Gastroesophageal sphincter (tissue), 4 donors: ENCODE data around the gene MMP20. TPM values are rescaled to one million over a fixed set of nuclear protein-coding genes. Genes with fewer than 3 reads are reported as not detected.
"Not testable (repeated sequence)": the region's sequence is repeated elsewhere in the genome, so short reads cannot be mapped to it uniquely, and the experiment has no call there.

Source experiments
- ATAC-seq: fragments of 150-250 bp; one replicate; pipeline ENCODE4 v1.9.1; 2016; ENCODE audit warnings: mild to moderate bottlenecking, moderate library complexity
- H3K27ac ChIP-seq, 4 donors: fragments of 200-600 bp; sonication (generic) in 3 of 4; 1 replicate in 3 of 4; 2 replicates in 1 of 4; pipeline ENCODE4 v1.5.1; 2016 to 2019
- H3K27me3 ChIP-seq: fragments of 200-600 bp; sonication (generic); one replicate; pipeline ENCODE4 v1.5.1; 2019
- H3K36me3 ChIP-seq, 2 donors: fragments of 200-600 bp; sonication (generic); one replicate each; pipeline ENCODE4 v1.5.1; 2019; ENCODE audit warnings: control low read depth in 1 of 2
- H3K4me1 ChIP-seq, 3 donors: fragments of 200-600 bp; sonication (generic); 1 replicate in 2 of 3; 2 replicates in 1 of 3; pipeline ENCODE4 v1.5.1; 2016 to 2019; ENCODE audit warnings: control low read depth in 2 of 3
- H3K4me3 ChIP-seq, 2 donors: fragments of 200-600 bp; sonication (generic); one replicate each; pipeline ENCODE4 v1.5.1; 2019; ENCODE audit warnings: mild to moderate bottlenecking in 1 of 2, moderate library complexity in 1 of 2
- H3K9me3 ChIP-seq, 3 donors: fragments of 200-600 bp; sonication (generic); one replicate each; pipeline ENCODE4 v1.5.1; 2017 to 2019; ENCODE audit warnings: control low read depth in 2 of 3
- EP300 ChIP-seq: sonication (generic); formaldehyde crosslinking; IDR thresholded peaks from one replicate; pipeline ENCODE4 v1.6.1; 2017; ENCODE audit warnings: antibody characterized with exemption, mild to moderate bottlenecking
- POLR2A ChIP-seq, 2 donors: fragments of 450-650 bp; IDR thresholded peaks; one replicate each; pipeline ENCODE4 v1.6.1; 2017; ENCODE audit warnings: antibody characterized with exemption in 2 of 2, mild to moderate bottlenecking in 2 of 2, moderate library complexity in 1 of 2
- POLR2AphosphoS5 ChIP-seq: sonication (generic); formaldehyde crosslinking; IDR thresholded peaks from one replicate; pipeline ENCODE4 v1.6.1; 2017; ENCODE audit warnings: antibody characterized with exemption
- WGBS, 2 donors: methylation state at CpG; one replicate each; pipeline ENCODE4 v1.1.5; 2018; ENCODE audit warnings: low coverage in 1 of 2; 5-methylcytosine and 5-hydroxymethylcytosine counted together
- total RNA-seq, 4 donors: library from RNA; depleted of rRNA; stranded (reverse); fragments of >200 nt; gene quantifications; one replicate each; pipeline ENCODE4 v1.1.0, GENCODE V29; 2016
- TF ChIP-seq, protein P1 (sequence below), 4 experiments: fragments of 200-600 bp in 2 of 4; fragments of 450-650 bp in 2 of 4; sonication (generic) in 1 of 4; IDR thresholded peaks; one replicate each; pipeline ENCODE4 v1.5.1; 2017 to 2019; ENCODE audit warnings: antibody characterized with exemption in 4 of 4, mild to moderate bottlenecking in 2 of 4, moderate library complexity in 2 of 4

The MMP20 gene
- total RNA-seq, 4 donors from 2014 or later = not detected

DNA sequence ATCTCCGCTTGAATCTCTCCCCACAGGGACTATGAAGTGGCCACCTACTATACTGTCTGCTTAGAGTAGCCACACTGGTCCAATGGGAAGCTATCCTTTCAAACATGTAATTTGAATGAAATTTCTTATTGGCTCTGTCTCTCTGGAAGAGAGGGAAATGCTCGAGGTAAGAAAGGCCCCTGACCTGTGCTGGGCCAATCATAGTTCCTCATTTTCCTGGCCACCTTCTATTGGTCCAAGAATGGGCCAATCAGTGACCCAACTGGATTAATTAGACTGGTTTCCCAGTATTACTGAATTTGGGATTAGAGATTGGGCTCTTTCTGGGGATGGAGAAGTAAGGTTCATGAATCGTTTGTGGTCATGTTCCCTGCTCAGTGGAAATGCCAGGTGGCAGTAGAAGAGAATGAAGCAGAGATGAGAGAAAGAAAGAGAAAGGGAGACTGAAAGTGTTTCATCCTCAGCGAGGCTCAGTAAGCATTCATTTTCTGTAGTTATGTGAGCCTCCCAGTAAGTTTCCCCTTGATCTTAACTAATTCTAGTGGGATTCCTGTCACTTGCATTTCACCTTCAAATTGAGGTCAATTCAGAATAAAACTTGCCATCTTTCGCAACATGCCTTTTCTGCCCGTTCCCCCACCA is 8.4 kb upstream of the MMP20 start:
- no peaks in the 10 kb centered on the region for H3K36me3 ChIP-seq
- TF ChIP-seq POLR2A (IDR thresholded peaks at IDR 0.05) = no peak
- TF ChIP-seq, protein P1, sequence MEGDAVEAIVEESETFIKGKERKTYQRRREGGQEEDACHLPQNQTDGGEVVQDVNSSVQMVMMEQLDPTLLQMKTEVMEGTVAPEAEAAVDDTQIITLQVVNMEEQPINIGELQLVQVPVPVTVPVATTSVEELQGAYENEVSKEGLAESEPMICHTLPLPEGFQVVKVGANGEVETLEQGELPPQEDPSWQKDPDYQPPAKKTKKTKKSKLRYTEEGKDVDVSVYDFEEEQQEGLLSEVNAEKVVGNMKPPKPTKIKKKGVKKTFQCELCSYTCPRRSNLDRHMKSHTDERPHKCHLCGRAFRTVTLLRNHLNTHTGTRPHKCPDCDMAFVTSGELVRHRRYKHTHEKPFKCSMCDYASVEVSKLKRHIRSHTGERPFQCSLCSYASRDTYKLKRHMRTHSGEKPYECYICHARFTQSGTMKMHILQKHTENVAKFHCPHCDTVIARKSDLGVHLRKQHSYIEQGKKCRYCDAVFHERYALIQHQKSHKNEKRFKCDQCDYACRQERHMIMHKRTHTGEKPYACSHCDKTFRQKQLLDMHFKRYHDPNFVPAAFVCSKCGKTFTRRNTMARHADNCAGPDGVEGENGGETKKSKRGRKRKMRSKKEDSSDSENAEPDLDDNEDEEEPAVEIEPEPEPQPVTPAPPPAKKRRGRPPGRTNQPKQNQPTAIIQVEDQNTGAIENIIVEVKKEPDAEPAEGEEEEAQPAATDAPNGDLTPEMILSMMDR (IDR thresholded peaks at IDR 0.05) = no peak
- 87 to 91% methylated on average over 4 to 6 of the region's 6 CpGs for WGBS, 2 donors
- H3K9me3 ChIP-seq = no peaks in the 10 kb centered on the region
- no peak for ATAC-seq
- no peaks in the 10 kb centered on the region for H3K27me3 ChIP-seq
- no peaks in the 10 kb centered on the region for H3K4me1 ChIP-seq
- H3K4me3 ChIP-seq = no peak overlapping the region
- no peak overlapping the region for H3K27ac ChIP-seq

GRCh38 chr11:102632026-102632425 is 6.9 kb upstream of the MMP20 start:
- Histone ChIP-seq H3K27me3 (no peaks in the 10 kb centered on the region), H3K36me3 (no peaks in the 10 kb centered on the region), H3K27ac (no peak overlapping the region), H3K4me3 (no peak overlapping the region), H3K9me3 (no peaks in the 10 kb centered on the region), H3K4me1 (no peaks in the 10 kb centered on the region)
- TF ChIP-seq POLR2A (IDR thresholded peaks at IDR 0.05) = no peak
- no peak for TF ChIP-seq EP300
- no peak for TF ChIP-seq POLR2AphosphoS5
- TF ChIP-seq, protein P1 (IDR thresholded peaks at IDR 0.05) = no peak
- ATAC-seq = no peak
- 100% methylated on average over 1 of the region's 1 CpG for WGBS, 2 donors

DNA sequence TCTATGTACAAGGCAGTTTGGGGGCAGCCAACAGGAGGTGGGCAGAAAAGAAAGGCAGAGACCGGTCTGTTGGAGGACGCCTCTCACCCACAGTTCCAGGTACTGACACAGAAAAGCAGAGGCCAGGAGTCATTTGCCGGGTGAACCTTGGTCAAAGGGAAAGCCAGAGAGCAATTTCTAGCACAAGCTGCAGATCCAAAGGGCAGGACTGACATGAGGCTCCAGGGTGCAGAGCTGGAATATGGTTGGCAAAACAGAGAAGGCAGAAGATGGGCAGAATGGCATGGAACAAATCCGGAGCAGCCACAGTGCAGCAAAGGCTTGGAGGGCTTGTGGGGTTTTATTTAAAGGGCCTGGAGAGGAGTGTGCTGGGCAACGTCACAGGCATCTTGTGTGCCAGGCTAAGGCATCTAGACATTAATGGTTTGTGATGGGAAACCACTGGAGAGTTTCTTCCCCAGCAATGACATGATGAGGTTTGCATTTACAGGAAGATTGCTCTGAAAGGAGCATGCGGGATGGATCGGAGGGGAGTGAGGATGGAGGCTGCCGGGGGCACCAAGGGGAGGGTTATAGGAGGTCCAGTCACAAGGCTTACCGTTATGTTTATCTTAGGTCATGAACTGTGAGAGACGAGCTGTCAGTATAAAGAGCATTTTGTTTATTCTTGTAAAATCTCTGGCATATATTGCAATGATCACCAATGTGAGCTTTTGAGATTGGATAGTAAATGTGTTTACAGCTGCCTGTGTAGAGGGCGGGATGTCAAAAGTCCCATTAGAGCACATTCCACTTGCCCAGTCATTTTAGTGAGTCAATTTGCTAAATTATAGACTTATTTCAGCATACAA is 5.7 kb upstream of the MMP20 start:
- Histone ChIP-seq H3K36me3 (no peaks in the 10 kb centered on the region), H3K27ac (no peak overlapping the region), H3K4me3 (no peak overlapping the region), H3K4me1 (no peaks in the 10 kb centered on the region), H3K9me3 (no peaks in the 10 kb centered on the region), H3K27me3 (no peaks in the 10 kb centered on the region)
- no peak for ATAC-seq
- TF ChIP-seq POLR2A (IDR thresholded peaks at IDR 0.05) (no peak), EP300 (no peak), POLR2AphosphoS5 (no peak)
- TF ChIP-seq, protein P1 (IDR thresholded peaks at IDR 0.05) = no peak
- 40 to 72% methylated on average over 8 to 9 of the region's 11 CpGs for WGBS, 2 donors

GRCh38 chr11:102629908-102630307 is 4.8 kb upstream of the MMP20 start:
- not testable (repeated sequence) for H3K9me3 ChIP-seq

GRCh38 chr11:102626676-102627075 is 1.5 kb upstream of the MMP20 start:
- 58% methylated on average over 1 of the region's 1 CpG; no CpG with 5 or more reads in 1 of the 2 donors for WGBS, 2 donors
- H3K4me3 ChIP-seq = no peak overlapping the region
- H3K36me3 ChIP-seq = no peaks in the 10 kb centered on the region
- no peak for TF ChIP-seq POLR2AphosphoS5
- TF ChIP-seq, protein P1 (IDR thresholded peaks at IDR 0.05) = no peak
- TF ChIP-seq POLR2A (IDR thresholded peaks at IDR 0.05) = no peak
- no peak for TF ChIP-seq EP300
- no peaks in the 10 kb centered on the region for H3K9me3 ChIP-seq
- H3K27me3 ChIP-seq = peaks cover 4% of the 10 kb centered on the region
- ATAC-seq = no peak
- H3K4me1 ChIP-seq = no peaks in the 10 kb centered on the region
- no peak overlapping the region for H3K27ac ChIP-seq

More at GRCh38 chr11:102629908-102630307, 4.8 kb upstream of the MMP20 start:
- H3K4me3 ChIP-seq, H3K36me3 ChIP-seq, H3K27me3 ChIP-seq, H3K4me1 ChIP-seq, ATAC-seq, H3K27ac ChIP-seq: not testable (repeated sequence)
- WGBS, 2 donors = 60 to 74% methylated on average over 1 of the region's 1 CpG
